Activated CD4-positive, alpha-beta T cell treated with anti-CD3 and anti-CD28 coated beads for 24 hours (primary cell): ENCODE data around the gene SYNE2.
"Not testable (repeated sequence)": the region's sequence is repeated elsewhere in the genome, so short reads cannot be mapped to it uniquely, and the experiment has no call there.

Experiments used
- DNase-seq, 2 donors: peaks; one replicate each; pipeline ENCODE4 v3.0.0-alpha.2; 2020; ENCODE audit warnings: low read depth in 2 of 2

Gene SYNE2

GRCh38 chr14:63852817-63853731 is at the start of gene SYNE2:
TSS of gene SYNE2 (plus strand) at chr14:63853004. CDS start at chr14:63909149, 56,145 bp downstream.
- peak; percentile 65 to 72 for DNase-seq

- not testable (repeated sequence) for DNase-seq
Observed at GRCh38 chr14:63803221-63803791, 49.5 kb upstream of the SYNE2 start.

GRCh38 chr14:63806064-63806463 is 46.7 kb upstream of the SYNE2 start:
- DNase-seq: not testable (repeated sequence)

- not testable (repeated sequence) for DNase-seq
Observed at GRCh38 chr14:63811692-63812091, 41.1 kb upstream of the SYNE2 start.

GRCh38 chr14:63833728-63834127 is 19.1 kb upstream of the SYNE2 start:
- no peak for DNase-seq

GRCh38 chr14:63840981-63841380 is 11.8 kb upstream of the SYNE2 start:
- peak in 1 of 2 donors; percentile 19 for DNase-seq

GRCh38 chr14:63843796-63844195 is 9.0 kb upstream of the SYNE2 start:
- DNase-seq: no peak

GRCh38 chr14:63848890-63849289 is 3.9 kb upstream of the SYNE2 start:
- DNase-seq: no peak

- DNase-seq: no peak
Observed at GRCh38 chr14:63852271-63852816, 460 bp upstream of the SYNE2 start.

- peak; percentile 16 to 19 for DNase-seq
Observed at GRCh38 chr14:63853831-63854293, 1.1 kb downstream of the SYNE2 start.

GRCh38 chr14:63854330-63854729 is 1.5 kb downstream of the SYNE2 start:
- DNase-seq: no peak

- DNase-seq: no peak
Observed at GRCh38 chr14:63855281-63855680, 2.5 kb downstream of the SYNE2 start.

- DNase-seq: no peak
Observed at GRCh38 chr14:63857466-63858030, 4.7 kb downstream of the SYNE2 start.

- DNase-seq: no peak
Observed at GRCh38 chr14:63860146-63860545, 7.3 kb downstream of the SYNE2 start.

GRCh38 chr14:63862163-63862562 is 9.4 kb downstream of the SYNE2 start:
- DNase-seq: no peak

GRCh38 chr14:63863004-63863403 is 10.2 kb downstream of the SYNE2 start:
- no peak for DNase-seq

- DNase-seq: not testable (repeated sequence)
Observed at GRCh38 chr14:63864775-63865174, 12.0 kb downstream of the SYNE2 start.

GRCh38 chr14:63867933-63868921 is 15.4 kb downstream of the SYNE2 start:
- DNase-seq: no peak

- not testable (repeated sequence) for DNase-seq
Observed at GRCh38 chr14:63869940-63870752, 17.3 kb downstream of the SYNE2 start.

- not testable (repeated sequence) for DNase-seq
Observed at GRCh38 chr14:63870753-63871037, 17.9 kb downstream of the SYNE2 start.
